K562 (cell line): ENCODE data around the gene C6orf141. TPM values are rescaled to one million over a fixed set of nuclear protein-coding genes. Genes with fewer than 3 reads are reported as not detected.

Source experiments
- ATAC-seq: fragments of 200-7000 bp; cut with Tn5 transposase; 3 replicates; pipeline ENCODE4 v1.9.1; 2020; ENCODE audit warnings: moderate library complexity
- BruUV-seq: library from RNA; stranded (reverse); fragments of 400-500 nt; replicated peaks from 2 replicates; lab custom pipeline; 2021; lab: Mats Ljungman, UMichigan
- CTCF ChIA-PET: fragments of 300-600 bp; formaldehyde crosslinking; extraction: SDS; loops from one replicate; lab custom pipeline; 2021; ENCODE audit warnings: low intra/inter-chr PET ratio; lab: Yijun Ruan, JAX
- POLR2A ChIA-PET: fragments of 300-600, 350-650 bp; sonication (Branson Sonifier 250); formaldehyde crosslinking; extraction: SDS; loops from one replicate; lab custom pipeline; 2021; ENCODE audit warnings: antibody characterized with exemption, inconsistent platforms; lab: Yijun Ruan, JAX
- DNase-seq, 4 experiments: peaks; one replicate each; pipeline versions ENCODE4 v3.0.0 to v3.0.0-alpha.2; 2011 to 2018; ENCODE audit warnings: low spot score in 3 of 4, mixed read lengths in 3 of 4; ENCODE audit errors: extremely low read depth in 1 of 4
- FAIRE-seq: peaks from 2 replicates; lab custom pipeline; 2011; peaks lifted over from hg19 to GRCh38; lab: Jason Lieb, UNC
- H2AFZ ChIP-seq: 2 replicates; pipeline ENCODE4 v1.6.0; 2011; ENCODE audit warnings: low read depth, low read length, control low read depth, inconsistent platforms
- H3K27ac ChIP-seq: fragments of 200-600 bp; 3 replicates; pipeline ENCODE4 v1.8.0; 2011; ENCODE audit warnings: low read depth, mild to moderate bottlenecking, control low read depth, inconsistent platforms, low read length, moderate library complexity, mixed read lengths; ENCODE audit errors: extremely low read depth
- H3K27me3 ChIP-seq, 2 experiments: fragments of 300-600 bp in 1 of 2; 2 replicates in 1 of 2; 3 replicates in 1 of 2; pipeline versions ENCODE4 v1.6.0 to v1.8.0; 2011; ENCODE audit warnings: inconsistent platforms in 2 of 2, low read length in 2 of 2, mild to moderate bottlenecking in 1 of 2, mixed read lengths in 1 of 2, moderate library complexity in 1 of 2; ENCODE audit not compliant: control insufficient read depth in 2 of 2, insufficient read depth in 2 of 2
- H3K36me3 ChIP-seq: fragments of 300-600 bp; 3 replicates; pipeline ENCODE4 v1.8.0; 2011; ENCODE audit warnings: mild to moderate bottlenecking, low read length, inconsistent platforms; ENCODE audit not compliant: control insufficient read depth, insufficient read depth
- H3K4me1 ChIP-seq, 2 experiments: fragments of 200-600 bp in 1 of 2; replicated peaks in 1 of 2; 2 replicates in 1 of 2; 3 replicates in 1 of 2; pipeline versions ENCODE4 v1.5.1 to v1.8.0; 2011; ENCODE audit warnings: inconsistent platforms in 2 of 2, low read length in 2 of 2, mild to moderate bottlenecking in 1 of 2, mixed read lengths in 1 of 2, moderate library complexity in 1 of 2; ENCODE audit not compliant: control insufficient read depth in 2 of 2, insufficient read depth in 2 of 2
- H3K4me2 ChIP-seq: 2 replicates; pipeline ENCODE4 v1.6.1; 2011; ENCODE audit warnings: low read length, control low read depth, inconsistent platforms, mixed read lengths; ENCODE audit not compliant: insufficient read depth
- H3K4me3 ChIP-seq: fragments of 200-600 bp; sonication (generic), shearing (Covaris generic); 2 replicates; pipeline ENCODE4 v1.5.1; 2016; ENCODE audit warnings: control low read depth, inconsistent platforms
- H3K79me2 ChIP-seq: fragments of 200-600 bp; 3 replicates; pipeline ENCODE4 v1.8.0; 2011; ENCODE audit warnings: low read length, inconsistent platforms; ENCODE audit not compliant: control insufficient read depth, insufficient read depth
- H3K9ac ChIP-seq, 2 experiments: 2 replicates each; pipeline versions ENCODE4 v1.6.0 to v1.6.1; 2011; ENCODE audit warnings: low read depth in 2 of 2, low read length in 2 of 2, control low read depth in 1 of 2, inconsistent platforms in 1 of 2, mild to moderate bottlenecking in 1 of 2, mixed read lengths in 1 of 2; ENCODE audit not compliant: insufficient read depth in 1 of 2
- H3K9me1 ChIP-seq: one replicate; pipeline ENCODE4 v1.6.0; 2011; ENCODE audit warnings: inconsistent platforms, mild to moderate bottlenecking, low read length, moderate library complexity; ENCODE audit not compliant: control insufficient read depth, insufficient read depth
- H3K9me3 ChIP-seq: replicated peaks from 2 replicates; pipeline ENCODE4 v1.5.1; 2011; ENCODE audit warnings: low read depth, low read length, inconsistent platforms; ENCODE audit not compliant: control insufficient read depth, insufficient read depth
- H4K20me1 ChIP-seq: replicated peaks from 2 replicates; pipeline ENCODE4 v1.6.1; 2011; ENCODE audit warnings: low read length, inconsistent platforms, mixed read lengths; ENCODE audit not compliant: control insufficient read depth, insufficient read depth
- BDP1 ChIP-seq: IDR thresholded peaks from 3 replicates; pipeline ENCODE4 v1.6.1; 2011; ENCODE audit not compliant: insufficient read length, insufficient read depth
- NKRF ChIP-seq: fragments of 450-650 bp; IDR thresholded peaks from 2 replicates; pipeline ENCODE4 v1.6.1; 2016; ENCODE audit warnings: borderline replicate concordance
- NR1H2 ChIP-seq: sonication (generic); formaldehyde crosslinking; IDR thresholded peaks from 2 replicates; pipeline ENCODE4 v1.4.0; 2020; ENCODE audit warnings: mild to moderate bottlenecking, missing genetic modification reagents
- U2AF2 ChIP-seq: fragments of 200-400 bp; formaldehyde crosslinking; optimal IDR thresholded peaks from 2 replicates; pipeline ENCODE3; 2017; ENCODE audit warnings: low read depth, mild to moderate bottlenecking, low read length
- WGBS: fragments of 100-300 bp; shearing (Covaris generic); methylation state at CpG from one replicate; pipeline ENCODE4 v1.1.6; 2016; ENCODE audit warnings: low coverage, mixed read lengths; ENCODE audit not compliant: insufficient coverage; ENCODE audit errors: missing lambda C conversion rate; 5-methylcytosine and 5-hydroxymethylcytosine counted together
- in situ Hi-C: fragments of 300-500 bp; cut with MboI; formaldehyde crosslinking; loops from 4 replicates; pipeline ENCODE4 v1.15.0; 2018; ENCODE audit warnings: inconsistent platforms, mixed read lengths
- intact Hi-C: fragments of 100-400 bp; cut with micrococcal nuclease; formaldehyde crosslinking; loops from 2 replicates; pipeline ENCODE4 v1.14.2; 2022
- polyA plus RNA-seq, 8 experiments: library from polyadenylated mRNA; depleted of rRNA in 4 of 8; stranded (reverse) in 5 of 8; unstranded in 3 of 8; fragments of >200 nt; fragmentation: Nextera tagmentation in 2 of 8; fragmentation: Illumina TruSeq in 1 of 8; extraction: Ambion mirVana in 2 of 8; extraction: Trizol in 1 of 8; gene quantifications; 2 replicates each; pipeline versions ENCODE4 v1.2.1 to v1.2.3, GENCODE V29; 2011 to 2014; ENCODE audit warnings: inconsistent platforms in 1 of 8, missing spikeins in 1 of 8
- total RNA-seq, 7 experiments: library from RNA; depleted of rRNA in 6 of 7; stranded (reverse); fragments of >200 nt in 6 of 7; fragmentation: Illumina TruSeq in 2 of 7; extraction: Trizol in 2 of 7; gene quantifications; 2 replicates each; pipeline versions ENCODE4 v1.2.1 to v1.2.3, GENCODE V29; 2011 to 2021; ENCODE audit warnings: low replicate concordance in 1 of 7

Gene C6orf141
- total and polyA plus RNA-seq, 9 of the 15 experiments (the other 6 are each of a cell fraction or from before 2014, with no cell fraction given), result not detected

- TF ChIP-seq U2AF2, result no peak
Observed at GRCh38 chr6:49524541-49524940, 25.9 kb upstream of the C6orf141 start (continued).

GRCh38 chr6:49526598-49526997 lies 23.9 kb upstream of the C6orf141 start:
- in situ Hi-C loops, result no loop called here
- Histone ChIP-seq H3K79me2 (no peaks in the 10 kb centered on the region), H3K4me1 (no peaks in the 10 kb centered on the region), H3K4me3 (no peak overlapping the region), H4K20me1 (no peaks in the 10 kb centered on the region), H3K4me2 (no peak overlapping the region), H2AFZ (peak overlapping the region; percentile 72), H3K36me3 (no peaks in the 10 kb centered on the region), H3K27ac (no peak overlapping the region), H3K9me3 (no peaks in the 10 kb centered on the region), H3K9ac (no peak overlapping the region), H3K9me1 (no peaks in the 10 kb centered on the region), H3K27me3 (no peaks in the 10 kb centered on the region)
- no TSS peak for BruUV-seq
- intact Hi-C loops, result no loop called here
- ATAC-seq (peak; percentile 34), DNase-seq (no peak), FAIRE-seq (no peak)
- CTCF ChIA-PET, result no interaction called here
- TF ChIP-seq NKRF (no peak), NR1H2 (CRISPR knock-in tag) (no peak), BDP1 (no peak)
- 43% methylated on average over 12 of the region's 12 CpGs for WGBS
- POLR2A ChIA-PET, result no interaction called here
